GM12873 (cell line): ENCODE data around the gene SLC46A3.

ENCODE experiments used
- TF ChIP-seq, protein P1 (sequence below): IDR thresholded peaks from 2 replicates; pipeline ENCODE4 v1.5.1; 2012; ENCODE audit warnings: low read depth, mild to moderate bottlenecking, moderate library complexity, low read length, control low read depth; ENCODE audit not compliant: insufficient read depth; ENCODE audit errors: missing control alignments

SLC46A3 gene

DNA sequence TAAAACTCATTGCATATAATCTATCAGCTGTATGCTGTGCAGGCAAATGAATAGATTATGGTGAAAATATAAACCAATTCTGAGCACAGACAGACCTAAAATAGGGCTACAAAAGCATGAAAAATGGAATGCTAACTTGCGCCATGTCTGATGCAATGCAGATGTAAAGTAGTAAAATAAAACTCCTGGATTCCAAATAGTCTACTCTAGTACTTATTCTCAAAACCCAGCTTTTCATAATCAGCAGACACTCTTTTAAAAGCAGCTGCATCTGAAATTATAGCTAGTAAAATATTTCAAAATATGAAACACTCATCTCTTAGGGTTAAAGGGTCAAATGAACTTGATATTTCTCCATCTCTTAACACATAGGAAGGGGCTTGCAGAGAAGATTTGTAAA, 64.5 kb downstream of the SLC46A3 start:
- TF ChIP-seq, protein P1, sequence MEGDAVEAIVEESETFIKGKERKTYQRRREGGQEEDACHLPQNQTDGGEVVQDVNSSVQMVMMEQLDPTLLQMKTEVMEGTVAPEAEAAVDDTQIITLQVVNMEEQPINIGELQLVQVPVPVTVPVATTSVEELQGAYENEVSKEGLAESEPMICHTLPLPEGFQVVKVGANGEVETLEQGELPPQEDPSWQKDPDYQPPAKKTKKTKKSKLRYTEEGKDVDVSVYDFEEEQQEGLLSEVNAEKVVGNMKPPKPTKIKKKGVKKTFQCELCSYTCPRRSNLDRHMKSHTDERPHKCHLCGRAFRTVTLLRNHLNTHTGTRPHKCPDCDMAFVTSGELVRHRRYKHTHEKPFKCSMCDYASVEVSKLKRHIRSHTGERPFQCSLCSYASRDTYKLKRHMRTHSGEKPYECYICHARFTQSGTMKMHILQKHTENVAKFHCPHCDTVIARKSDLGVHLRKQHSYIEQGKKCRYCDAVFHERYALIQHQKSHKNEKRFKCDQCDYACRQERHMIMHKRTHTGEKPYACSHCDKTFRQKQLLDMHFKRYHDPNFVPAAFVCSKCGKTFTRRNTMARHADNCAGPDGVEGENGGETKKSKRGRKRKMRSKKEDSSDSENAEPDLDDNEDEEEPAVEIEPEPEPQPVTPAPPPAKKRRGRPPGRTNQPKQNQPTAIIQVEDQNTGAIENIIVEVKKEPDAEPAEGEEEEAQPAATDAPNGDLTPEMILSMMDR = no peak

DNA sequence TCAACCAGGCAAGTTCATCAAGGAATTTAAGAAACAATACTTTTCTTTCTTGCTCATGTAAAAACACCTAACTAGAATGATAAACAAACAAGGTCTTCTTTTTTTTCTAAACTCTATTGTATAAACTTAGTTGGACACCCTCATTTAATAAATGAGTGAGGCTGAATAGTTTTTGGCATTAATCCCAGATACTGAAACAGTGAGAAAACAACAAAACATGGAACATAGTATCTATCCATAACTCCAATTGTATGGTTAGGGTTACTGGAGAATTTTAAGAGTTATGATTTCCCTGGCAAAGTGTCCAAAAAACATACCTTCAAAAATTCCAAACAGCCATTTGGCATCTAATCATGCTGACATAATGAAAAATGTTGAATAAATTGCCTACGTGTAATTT, 65.7 kb downstream of the SLC46A3 start:
- TF ChIP-seq, protein P1 = no peak

DNA sequence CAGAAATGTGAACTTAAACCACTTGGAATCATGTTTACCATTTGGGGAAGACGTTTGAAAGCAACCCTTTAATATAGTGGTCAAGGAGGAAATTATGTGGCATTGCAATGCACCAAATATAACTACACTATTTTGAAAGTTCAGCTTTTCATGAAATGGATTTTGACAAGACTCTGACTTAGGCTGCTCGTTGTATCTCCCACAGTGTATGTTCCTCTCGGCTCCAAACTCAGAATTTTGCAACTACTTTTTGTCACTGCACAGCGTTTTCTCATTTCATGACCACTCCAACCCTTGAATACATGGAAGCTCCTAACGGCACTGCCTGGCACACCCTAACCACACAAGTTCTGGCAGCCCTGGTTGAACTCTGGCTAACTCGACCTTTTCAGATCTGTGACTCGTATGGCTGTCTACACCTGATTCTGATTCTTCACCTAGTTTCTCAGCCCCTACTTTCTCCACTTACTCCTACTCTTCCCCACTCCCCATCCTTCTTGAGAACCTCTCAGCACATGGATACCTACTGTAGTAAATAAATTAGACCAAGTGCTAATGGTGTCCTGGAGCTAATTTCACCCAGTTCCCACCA, 66.9 kb downstream of the SLC46A3 start:
- TF ChIP-seq, protein P1 = no peak

DNA sequence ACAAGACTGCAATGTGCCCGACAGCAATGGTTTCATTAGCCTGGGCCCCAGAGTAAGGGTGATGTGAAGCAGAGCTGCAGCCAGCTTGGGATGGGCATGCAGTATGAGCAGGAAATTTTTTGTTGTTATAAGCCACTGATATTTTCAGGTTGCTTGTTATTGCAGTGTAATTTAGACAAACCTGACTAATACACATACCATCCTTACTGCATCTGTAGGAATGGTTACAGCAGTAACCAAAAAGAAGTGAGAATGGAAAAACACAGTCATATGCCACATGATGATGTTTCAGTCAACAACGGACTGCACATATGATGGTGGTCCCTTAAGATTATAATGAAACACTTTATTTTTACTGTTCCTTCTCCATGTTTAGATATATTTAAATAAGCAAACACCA, 68.5 kb downstream of the SLC46A3 start:
- TF ChIP-seq, protein P1 = no peak
